ENCODE measurements around the gene FYN. TPM values are rescaled to one million over a fixed set of nuclear protein-coding genes. Genes with fewer than 3 reads are reported as not detected.

FYN gene
- total and polyA plus RNA-seq, 10 of the 15 experiments (the other 5 are each of a cell fraction or from before 2014, with no cell fraction given): 51.4 to 247 (median 138) TPM

GRCh38 chr6:111873178-111874024 is at the start of gene FYN (continued):
- no peak for TF ChIP-seq PAX8 (IDR thresholded peaks at IDR 0.05)
- TF ChIP-seq RELA (IDR thresholded peaks at IDR 0.05; ENCODE audit: borderline replicate concordance, partially characterized antibody): no peak
- no peak for TF ChIP-seq ZBTB11 (CRISPR knock-in tag; IDR thresholded peaks at IDR 0.05)
- no peak for TF ChIP-seq SUZ12 (IDR thresholded peaks at IDR 0.05; ENCODE audit: unreplicated experiment)
- TF ChIP-seq ZNF24 (IDR thresholded peaks at IDR 0.05): no peak
- no peak for TF ChIP-seq MYB (IDR thresholded peaks at IDR 0.05; ENCODE audit: borderline replicate concordance, low read depth, low read length)
- no peak for TF ChIP-seq YBX1 (IDR thresholded peaks at IDR 0.05)
- TF ChIP-seq ZBTB33 (IDR thresholded peaks at IDR 0.05): no peak
- TF ChIP-seq STAT1 (conservative IDR thresholded peaks at IDR 0.05): no peak
- peak; percentile 73 for TF ChIP-seq FOS (IDR thresholded peaks at IDR 0.05; ENCODE audit: borderline replicate concordance, extremely low read depth, insufficient read length)
- TF ChIP-seq EED (IDR thresholded peaks at IDR 0.05; ENCODE audit: low read depth): no peak
- TF ChIP-seq MXI1 (IDR thresholded peaks at IDR 0.05; ENCODE audit: low read depth, low read length): 0 out of 2 replicates have a peak, but pooled peaks have one; percentile 30
- TF ChIP-seq CUX1 (IDR thresholded peaks at IDR 0.05; ENCODE audit: insufficient replicate concordance, low read depth, low read length): no peak
- peak; percentile 69 for TF ChIP-seq GATAD2B (conservative IDR thresholded peaks at IDR 0.05; ENCODE audit: low read depth)
- TF ChIP-seq IKZF2 (IDR thresholded peaks at IDR 0.05): peak; percentile 9 to 32; a peak in 2 of 4 replicates
- TF ChIP-seq ASH2L (IDR thresholded peaks at IDR 0.05; ENCODE audit: borderline replicate concordance, low read depth): no peak
